Measurements from ENCODE around the gene MMP24. TPM values are rescaled to one million over a fixed set of nuclear protein-coding genes. Genes with fewer than 3 reads are reported as not detected.

The MMP24 gene
- total RNA-seq, 1 donor from 2014 or later = 15.6 TPM

DNA sequence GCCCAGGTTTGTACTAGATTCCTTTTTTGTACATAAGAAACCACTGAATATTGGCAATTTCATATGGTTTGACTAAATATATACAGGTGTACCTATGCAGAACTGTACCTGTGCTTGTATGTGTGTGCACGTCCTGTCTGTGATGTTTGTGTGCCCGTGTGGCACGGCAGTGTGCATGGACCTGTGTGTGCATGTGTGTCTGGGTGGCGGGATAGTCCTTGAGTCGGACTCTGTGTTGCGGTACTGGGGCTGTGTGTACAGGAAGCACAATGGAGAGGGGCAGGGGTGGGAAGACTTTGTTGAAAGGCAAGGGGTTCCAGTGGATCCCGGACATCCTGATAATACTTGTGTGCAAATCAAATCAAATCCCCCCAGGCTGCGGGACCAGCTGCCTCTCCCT lies 69.2 kb downstream of the MMP24 start:
- no peak overlapping the region for H3K27ac Mint-ChIP-seq (ENCODE audit: unreplicated experiment)
- no peak overlapping the region for H2AFZ ChIP-seq (ENCODE audit: low read depth, low read length)
- H3K4me2 ChIP-seq (ENCODE audit: low read length) = no peak overlapping the region
- H3K79me2 ChIP-seq (ENCODE audit: insufficient read depth, low read length) = no peaks in the 10 kb centered on the region
- no peak for DNase-seq (ENCODE audit: low read depth)
- peaks cover 5% of the 10 kb centered on the region for H3K4me1 ChIP-seq (ENCODE audit: insufficient read depth, low read length)
- no peaks in the 10 kb centered on the region for H3K36me3 ChIP-seq (ENCODE audit: insufficient read depth, low read length)
- no peaks in the 10 kb centered on the region for H3K9me3 Mint-ChIP-seq (ENCODE audit: unreplicated experiment)
- no peaks in the 10 kb centered on the region for H4K20me1 ChIP-seq (ENCODE audit: insufficient read depth, low read length)
- H3K4me3 ChIP-seq (ENCODE audit: insufficient read depth, low read depth, low read length) = no peak overlapping the region
- FAIRE-seq = no peak
- H3K27me3 Mint-ChIP-seq (ENCODE audit: low read depth, unreplicated experiment) = peaks cover 16% of the 10 kb centered on the region
- no peaks in the 10 kb centered on the region for H3K9me3 ChIP-seq (ENCODE audit: insufficient read depth, low read depth, low read length)
- H3K9ac ChIP-seq (ENCODE audit: low read length) = no peak overlapping the region
- H3K4me1 Mint-ChIP-seq (ENCODE audit: low read depth, unreplicated experiment) = peaks cover 8% of the 10 kb centered on the region
- no peak for TF ChIP-seq CTCF (IDR thresholded peaks at IDR 0.05; ENCODE audit: insufficient read depth, low read depth, low read length)
- TF ChIP-seq EZH2 (IDR thresholded peaks at IDR 0.05; ENCODE audit: insufficient read depth, low read length) = no peak
- H3K27ac ChIP-seq (ENCODE audit: low read depth, low read length) = no peak overlapping the region
- no peaks in the 10 kb centered on the region for H3K27me3 ChIP-seq (ENCODE audit: insufficient read depth, low read length)
- no peak overlapping the region for H3K4me3 Mint-ChIP-seq (ENCODE audit: unreplicated experiment)
- no peaks in the 10 kb centered on the region for H3K36me3 Mint-ChIP-seq (ENCODE audit: low read depth, unreplicated experiment)

GRCh38 chr20:35296101-35296554 lies 69.6 kb downstream of the MMP24 start:
- Histone ChIP-seq H3K79me2 (ENCODE audit: insufficient read depth, low read length) (no peaks in the 10 kb centered on the region), H2AFZ (ENCODE audit: low read depth, low read length) (no peak overlapping the region), H3K4me2 (ENCODE audit: low read length) (no peak overlapping the region), H3K9ac (ENCODE audit: low read length) (no peak overlapping the region), H4K20me1 (ENCODE audit: insufficient read depth, low read length) (no peaks in the 10 kb centered on the region), H3K36me3 (ENCODE audit: insufficient read depth, low read length) (no peaks in the 10 kb centered on the region), H3K27me3 (ENCODE audit: insufficient read depth, low read length) (no peaks in the 10 kb centered on the region), H3K9me3 (ENCODE audit: insufficient read depth, low read depth, low read length) (no peaks in the 10 kb centered on the region), H3K4me3 (ENCODE audit: insufficient read depth, low read depth, low read length) (no peak overlapping the region), H3K27ac (ENCODE audit: low read depth, low read length) (no peak overlapping the region), H3K4me1 (ENCODE audit: insufficient read depth, low read length) (peaks cover 7% of the 10 kb centered on the region)
- Mint-ChIP-seq H3K4me1 (ENCODE audit: low read depth, unreplicated experiment) (peaks cover 8% of the 10 kb centered on the region), H3K9me3 (ENCODE audit: unreplicated experiment) (no peaks in the 10 kb centered on the region), H3K27me3 (ENCODE audit: low read depth, unreplicated experiment) (peaks cover 13% of the 10 kb centered on the region), H3K4me3 (ENCODE audit: unreplicated experiment) (no peak overlapping the region), H3K36me3 (ENCODE audit: low read depth, unreplicated experiment) (no peaks in the 10 kb centered on the region), H3K27ac (ENCODE audit: unreplicated experiment) (no peak overlapping the region)
- TF ChIP-seq CTCF (IDR thresholded peaks at IDR 0.05; ENCODE audit: insufficient read depth, low read depth, low read length) (no peak), EZH2 (IDR thresholded peaks at IDR 0.05; ENCODE audit: insufficient read depth, low read length) (no peak)
- DNase-seq (ENCODE audit: low read depth) (no peak), FAIRE-seq (no peak)

GRCh38 chr20:35297155-35297554 lies 70.7 kb downstream of the MMP24 start:
- H3K4me2 ChIP-seq (ENCODE audit: low read length) = no peak overlapping the region
- no peak overlapping the region for H3K27ac ChIP-seq (ENCODE audit: low read depth, low read length)
- no peak overlapping the region for H3K27ac Mint-ChIP-seq (ENCODE audit: unreplicated experiment)
- H3K4me3 ChIP-seq (ENCODE audit: insufficient read depth, low read depth, low read length) = no peak overlapping the region
- no peaks in the 10 kb centered on the region for H3K9me3 Mint-ChIP-seq (ENCODE audit: unreplicated experiment)
- no peaks in the 10 kb centered on the region for H3K36me3 ChIP-seq (ENCODE audit: insufficient read depth, low read length)
- H3K79me2 ChIP-seq (ENCODE audit: insufficient read depth, low read length) = no peaks in the 10 kb centered on the region
- no peak overlapping the region for H3K9ac ChIP-seq (ENCODE audit: low read length)
- peaks cover 11% of the 10 kb centered on the region for H3K4me1 Mint-ChIP-seq (ENCODE audit: low read depth, unreplicated experiment)
- no peaks in the 10 kb centered on the region for H4K20me1 ChIP-seq (ENCODE audit: insufficient read depth, low read length)
- no peaks in the 10 kb centered on the region for H3K27me3 ChIP-seq (ENCODE audit: insufficient read depth, low read length)
- H3K27me3 Mint-ChIP-seq (ENCODE audit: low read depth, unreplicated experiment) = peaks cover 12% of the 10 kb centered on the region
- no peaks in the 10 kb centered on the region for H3K9me3 ChIP-seq (ENCODE audit: insufficient read depth, low read depth, low read length)
- H3K36me3 Mint-ChIP-seq (ENCODE audit: low read depth, unreplicated experiment) = no peaks in the 10 kb centered on the region
- FAIRE-seq (peak; percentile 43), DNase-seq (ENCODE audit: low read depth) (no peak)
- H3K4me3 Mint-ChIP-seq (ENCODE audit: unreplicated experiment) = no peak overlapping the region
- TF ChIP-seq CTCF (IDR thresholded peaks at IDR 0.05; ENCODE audit: insufficient read depth, low read depth, low read length) (no peak), EZH2 (IDR thresholded peaks at IDR 0.05; ENCODE audit: insufficient read depth, low read length) (no peak)
- H2AFZ ChIP-seq (ENCODE audit: low read depth, low read length) = no peak overlapping the region
- H3K4me1 ChIP-seq (ENCODE audit: insufficient read depth, low read length) = peaks cover 17% of the 10 kb centered on the region
